ENCODE data around the gene DDO. TPM values are rescaled to one million over a fixed set of nuclear protein-coding genes. Genes with fewer than 3 reads are reported as not detected.
"Not testable (repeated sequence)": the region's sequence is repeated elsewhere in the genome, so short reads cannot be mapped to it uniquely, and the experiment has no call there.

The DDO gene
- total and polyA plus RNA-seq, 2 of the 4 experiments (the other 2 are of a cell fraction), result 0.15 to 0.18 TPM

- ATAC-seq (ENCODE audit: low read depth) (no peak), DNase-seq (no peak)
- BruUV-seq (replicated peaks), result no TSS peak
- Histone ChIP-seq H2AK9ac (replicated peaks; ENCODE audit: low read depth, low read length, poor library complexity) (no peak overlapping the region), H4K8ac (ENCODE audit: low read depth in 2 of 2, low read length in 2 of 2) (no peak overlapping the region), H2BK20ac (ENCODE audit: low read depth, low read length) (no peak overlapping the region), H3K27ac (ENCODE audit: insufficient read depth, low read length) (no peak overlapping the region), H2BK15ac (ENCODE audit: low read depth, low read length) (no peak overlapping the region), H3K36me3 (ENCODE audit: control insufficient read depth, insufficient read depth, low read length) (no peaks in the 10 kb centered on the region), H4K20me1 (ENCODE audit: insufficient read depth, low read length) (no peaks in the 10 kb centered on the region), H4K91ac (ENCODE audit: insufficient read depth, low read depth, low read length) (no peak overlapping the region), H3K56ac (ENCODE audit: extremely low read depth, insufficient read depth, low read length) (no peak overlapping the region), H3K4me2 (ENCODE audit: low read depth, low read length) (no peak overlapping the region), H3K23ac (ENCODE audit: low read depth, low read length) (no peak overlapping the region), H3K4me3 (ENCODE audit: insufficient read depth, low read depth, low read length) (no peak overlapping the region), H4K5ac (ENCODE audit: low read depth, low read length) (no peak overlapping the region), H2AK5ac (ENCODE audit: low read depth, low read length) (no peak overlapping the region), H3K27me3 (ENCODE audit: control insufficient read depth, insufficient read depth, low read length) (peaks cover 12% of the 10 kb centered on the region), H3K9me1 (ENCODE audit: insufficient read depth, low read length) (no peaks in the 10 kb centered on the region), H2AFZ (replicated peaks; ENCODE audit: low read length, poor library complexity) (no peak overlapping the region), H3K9me3 (ENCODE audit: control insufficient read depth, insufficient read depth, low read length) (no peaks in the 10 kb centered on the region), H2BK120ac (ENCODE audit: low read depth, low read length) (no peak overlapping the region), H3K9ac (ENCODE audit: low read depth, low read length) (no peak overlapping the region), H3K4me1 (ENCODE audit: control insufficient read depth, insufficient read depth, low read length) (no peaks in the 10 kb centered on the region), H3K4ac (ENCODE audit: low read depth, low read length) (no peak overlapping the region), H2BK5ac (ENCODE audit: low read depth, low read length, poor library complexity, severe bottlenecking) (no peak overlapping the region), H3K14ac (replicated peaks; ENCODE audit: low read depth, low read length) (no peak overlapping the region), H3K79me1 (ENCODE audit: low read depth in 1 of 2, low read length in 2 of 2) (no peaks in the 10 kb centered on the region), H3K18ac (ENCODE audit: low read depth, low read length) (no peak overlapping the region)
- POLR2A ChIA-PET (ENCODE audit: unreplicated experiment), result no interaction called here
- TF ChIP-seq, protein P1, sequence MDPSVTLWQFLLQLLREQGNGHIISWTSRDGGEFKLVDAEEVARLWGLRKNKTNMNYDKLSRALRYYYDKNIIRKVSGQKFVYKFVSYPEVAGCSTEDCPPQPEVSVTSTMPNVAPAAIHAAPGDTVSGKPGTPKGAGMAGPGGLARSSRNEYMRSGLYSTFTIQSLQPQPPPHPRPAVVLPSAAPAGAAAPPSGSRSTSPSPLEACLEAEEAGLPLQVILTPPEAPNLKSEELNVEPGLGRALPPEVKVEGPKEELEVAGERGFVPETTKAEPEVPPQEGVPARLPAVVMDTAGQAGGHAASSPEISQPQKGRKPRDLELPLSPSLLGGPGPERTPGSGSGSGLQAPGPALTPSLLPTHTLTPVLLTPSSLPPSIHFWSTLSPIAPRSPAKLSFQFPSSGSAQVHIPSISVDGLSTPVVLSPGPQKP (IDR thresholded peaks at IDR 0.05; ENCODE audit: borderline replicate concordance, low read depth, low read length), result no peak
- TF ChIP-seq NFE2L2 (IDR thresholded peaks at IDR 0.05; ENCODE audit: low read depth, low read length), result no peak
- TF ChIP-seq RCOR1 (IDR thresholded peaks at IDR 0.05; ENCODE audit: insufficient replicate concordance, low read length), result no peak
- TF ChIP-seq FOS (IDR thresholded peaks at IDR 0.05; ENCODE audit: low read depth, low read length), result no peak
- no peak for TF ChIP-seq MAFK (IDR thresholded peaks at IDR 0.05; ENCODE audit: low read depth, low read length)
- TF ChIP-seq CEBPB (IDR thresholded peaks at IDR 0.05; ENCODE audit: low read depth, low read length), result no peak
- TF ChIP-seq BHLHE40 (IDR thresholded peaks at IDR 0.05; ENCODE audit: low read depth, low read length), result no peak
- TF ChIP-seq CHD1 (IDR thresholded peaks at IDR 0.05; ENCODE audit: low read depth, low read length), result no peak
- no peak for TF ChIP-seq RAD21 (IDR thresholded peaks at IDR 0.05; ENCODE audit: low read length)
- TF ChIP-seq POLR2A (IDR thresholded peaks at IDR 0.05; ENCODE audit: low read depth, low read length), result no peak
- in situ Hi-C loops (cut with MboI; ENCODE audit: low sequenced_read_pairs) (no loop called here), dilution Hi-C loops (cut with HindIII; ENCODE audit: low sequenced_read_pairs, unreplicated experiment) (no loop called here), intact Hi-C loops (cut with micrococcal nuclease) (no loop called here)
- CTCF ChIA-PET, result interaction anchor here (0.7 kb wide), 1 partner anchor 10 kb away, joined by 4 read pairs; no protein-coding TSS in a partner anchor
- no CpG with 5 or more reads among the region's 3 CpGs for WGBS, 2 experiments (ENCODE audit: extremely low coverage in 2 of 2, insufficient read length in 1 of 2)
Observed at GRCh38 chr6:110351546-110351945, 63.8 kb downstream of the DDO start.

DNA sequence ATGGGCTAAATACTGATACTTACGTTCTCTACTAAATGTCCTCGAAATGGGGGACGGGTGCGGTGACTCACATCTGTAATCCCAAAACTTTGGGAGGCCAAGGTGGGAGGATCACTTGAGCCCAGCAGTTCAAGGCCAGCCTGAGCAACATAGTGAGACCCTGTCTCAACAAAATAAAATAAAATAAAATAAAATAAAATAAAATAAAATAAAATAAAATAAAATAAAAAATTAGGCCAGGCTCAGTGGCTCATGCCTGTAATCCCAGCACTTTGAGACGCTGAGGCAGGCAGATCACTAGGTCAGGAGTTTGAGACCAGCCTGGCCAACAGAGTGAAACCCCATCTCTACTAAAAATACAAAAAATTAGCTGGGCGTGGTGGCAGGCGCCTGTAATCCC lies 64.8 kb downstream of the DDO start:
- ATAC-seq (ENCODE audit: low read depth); H3K36me3 ChIP-seq (ENCODE audit: control insufficient read depth, insufficient read depth, low read length); H3K9me3 ChIP-seq (ENCODE audit: control insufficient read depth, insufficient read depth, low read length); POLR2A ChIA-PET (ENCODE audit: unreplicated experiment); CTCF ChIA-PET; in situ Hi-C loops (cut with MboI; ENCODE audit: low sequenced_read_pairs); DNase-seq; H4K5ac ChIP-seq (ENCODE audit: low read depth, low read length); H3K4me2 ChIP-seq (ENCODE audit: low read depth, low read length); H3K9me1 ChIP-seq (ENCODE audit: insufficient read depth, low read length); H2BK15ac ChIP-seq (ENCODE audit: low read depth, low read length); dilution Hi-C loops (cut with HindIII; ENCODE audit: low sequenced_read_pairs, unreplicated experiment); H3K4me3 ChIP-seq (ENCODE audit: insufficient read depth, low read depth, low read length); H3K23ac ChIP-seq (ENCODE audit: low read depth, low read length); H3K27ac ChIP-seq (ENCODE audit: insufficient read depth, low read length); H3K18ac ChIP-seq (ENCODE audit: low read depth, low read length); H2AFZ ChIP-seq (replicated peaks; ENCODE audit: low read length, poor library complexity); BruUV-seq (replicated peaks); H2BK20ac ChIP-seq (ENCODE audit: low read depth, low read length); H3K9ac ChIP-seq (ENCODE audit: low read depth, low read length); H3K4ac ChIP-seq (ENCODE audit: low read depth, low read length); H4K91ac ChIP-seq (ENCODE audit: insufficient read depth, low read depth, low read length); H2AK9ac ChIP-seq (replicated peaks; ENCODE audit: low read depth, low read length, poor library complexity); H2AK5ac ChIP-seq (ENCODE audit: low read depth, low read length); H3K14ac ChIP-seq (replicated peaks; ENCODE audit: low read depth, low read length); H4K8ac ChIP-seq (ENCODE audit: low read depth in 2 of 2, low read length in 2 of 2); H3K79me1 ChIP-seq (ENCODE audit: low read depth in 1 of 2, low read length in 2 of 2); H3K27me3 ChIP-seq (ENCODE audit: control insufficient read depth, insufficient read depth, low read length); H3K4me1 ChIP-seq (ENCODE audit: control insufficient read depth, insufficient read depth, low read length); H2BK5ac ChIP-seq (ENCODE audit: low read depth, low read length, poor library complexity, severe bottlenecking); H2BK120ac ChIP-seq (ENCODE audit: low read depth, low read length); H3K56ac ChIP-seq (ENCODE audit: extremely low read depth, insufficient read depth, low read length); intact Hi-C loops (cut with micrococcal nuclease); H4K20me1 ChIP-seq (ENCODE audit: insufficient read depth, low read length): not testable (repeated sequence)
- WGBS, 2 experiments (ENCODE audit: extremely low coverage in 2 of 2, insufficient read length in 1 of 2), result 100% methylated on average over 1 of the region's 7 CpGs; no CpG with 5 or more reads in 1 of the 2 experiments
